ENCODE results near the gene AGO4.

- no peak for TF ChIP-seq CTCF (IDR thresholded peaks at IDR 0.05)
- TF ChIP-seq POLR2A (IDR thresholded peaks at IDR 0.05) = no peak
These were observed 24.6 kb downstream of the AGO4 start for GRCh38 chr1:35832276-35832905.
